ENCODE measurements around the gene NOSIP.
A peak's percentile ranks its signal among the peaks of the same experiment; 100 is the strongest.

Gene NOSIP

GRCh38 chr19:49570997-49571676 lies 9.2 kb downstream of the NOSIP start:
- DNase-seq, result no peak

- peak; percentile 67 for DNase-seq
These were observed 10.1 kb downstream of the NOSIP start for GRCh38 chr19:49570138-49570856.

GRCh38 chr19:49567861-49568441 lies 12.4 kb downstream of the NOSIP start:
- peak; percentile 51 for DNase-seq

- DNase-seq, result no peak
These were observed 14.1 kb downstream of the NOSIP start for GRCh38 chr19:49566302-49566701.

- DNase-seq, result no peak
These were observed 15.1 kb downstream of the NOSIP start for GRCh38 chr19:49565261-49565660.

GRCh38 chr19:49564616-49565045 lies 15.7 kb downstream of the NOSIP start:
- DNase-seq, result peak; percentile 42

- DNase-seq, result peak; percentile 50
These were observed 19.9 kb downstream of the NOSIP start for GRCh38 chr19:49560358-49560900.

GRCh38 chr19:49559928-49560327 lies 20.4 kb downstream of the NOSIP start:
- DNase-seq, result no peak

- no peak for DNase-seq
These were observed 20.9 kb downstream of the NOSIP start for GRCh38 chr19:49559443-49559842.

- DNase-seq, result no peak
These were observed 21.8 kb downstream of the NOSIP start for GRCh38 chr19:49558591-49558990.

GRCh38 chr19:49557641-49558325 lies 22.6 kb downstream of the NOSIP start:
- no peak for DNase-seq

GRCh38 chr19:49556412-49557398 lies 23.7 kb downstream of the NOSIP start:
- peak; percentile 55 for DNase-seq

GRCh38 chr19:49555600-49556411 lies 24.6 kb downstream of the NOSIP start:
- DNase-seq, result peak; percentile 63

- DNase-seq, result no peak
These were observed 25.6 kb downstream of the NOSIP start for GRCh38 chr19:49554701-49555181.

GRCh38 chr19:49553451-49554271 lies 26.7 kb downstream of the NOSIP start:
- peak; percentile 63 for DNase-seq

GRCh38 chr19:49552749-49553148 lies 27.6 kb downstream of the NOSIP start:
- no peak for DNase-seq

GRCh38 chr19:49551531-49551930 lies 28.8 kb downstream of the NOSIP start:
- DNase-seq, result no peak

GRCh38 chr19:49549045-49549444 lies 31.3 kb downstream of the NOSIP start:
- DNase-seq, result no peak

GRCh38 chr19:49546825-49547565 lies 33.4 kb downstream of the NOSIP start:
- peak; percentile 58 for DNase-seq
